Duodenal mucosa (tissue), 2 donors: Measurements from ENCODE around the gene GCH1.
"Not testable (repeated sequence)": the region's sequence is repeated elsewhere in the genome, so short reads cannot be mapped to it uniquely, and the experiment has no call there.

ENCODE experiments used
- H3K27ac ChIP-seq: one replicate; pipeline ENCODE4 v1.7.0; 2013; ENCODE audit warnings: low read depth, low read length
- H3K27me3 ChIP-seq, 2 donors: one replicate each; pipeline ENCODE4 v1.7.0; 2013; ENCODE audit warnings: low read length in 2 of 2, control low read depth in 1 of 2; ENCODE audit not compliant: insufficient read depth in 2 of 2, control insufficient read depth in 1 of 2
- H3K36me3 ChIP-seq, 2 donors: one replicate each; pipeline ENCODE4 v1.7.0; 2013; ENCODE audit warnings: low read length in 2 of 2, control low read depth in 1 of 2; ENCODE audit not compliant: insufficient read depth in 2 of 2, control insufficient read depth in 1 of 2
- H3K4me1 ChIP-seq, 2 donors: one replicate each; pipeline ENCODE4 v1.7.0; 2013; ENCODE audit warnings: low read length in 2 of 2, control low read depth in 1 of 2; ENCODE audit not compliant: insufficient read depth in 2 of 2, control insufficient read depth in 1 of 2
- H3K4me3 ChIP-seq, 2 donors: one replicate each; pipeline ENCODE4 v1.7.0; 2013; ENCODE audit warnings: low read length in 2 of 2, low read depth in 1 of 2
- H3K9ac ChIP-seq, 2 donors: one replicate each; pipeline ENCODE4 v1.7.0; 2013; ENCODE audit warnings: low read length in 2 of 2, low read depth in 1 of 2
- H3K9me3 ChIP-seq, 2 donors: one replicate each; pipeline ENCODE4 v1.7.0; 2013; ENCODE audit warnings: low read length in 2 of 2, control low read depth in 1 of 2; ENCODE audit not compliant: control insufficient read depth in 1 of 2

Gene GCH1

GRCh38 chr14:54804538-54805041 is 98.0 kb downstream of the GCH1 start:
- Histone ChIP-seq H3K4me1 (peaks cover 3 to 7% of the 10 kb centered on the region in 2 donors), H3K27me3 (no peaks in the 10 kb centered on the region), H3K4me3 (no peak overlapping the region)

GRCh38 chr14:54803926-54804537 is 98.6 kb downstream of the GCH1 start:
- Histone ChIP-seq H3K36me3 (no peaks in the 10 kb centered on the region), H3K27ac (no peak overlapping the region), H3K27me3 (no peaks in the 10 kb centered on the region), H3K9ac (no peak overlapping the region), H3K4me1 (peaks cover 3 to 7% of the 10 kb centered on the region in 2 donors), H3K4me3 (no peak overlapping the region), H3K9me3 (no peaks in the 10 kb centered on the region)

More at GRCh38 chr14:54804538-54805041, 98.0 kb downstream of the GCH1 start:
- Histone ChIP-seq H3K9me3 (no peaks in the 10 kb centered on the region), H3K27ac (no peak overlapping the region), H3K9ac (no peak overlapping the region), H3K36me3 (no peaks in the 10 kb centered on the region)

GRCh38 chr14:54803396-54803795 is 99.2 kb downstream of the GCH1 start:
- H3K4me1 ChIP-seq: peaks cover 3 to 7% of the 10 kb centered on the region in 2 donors
- no peak overlapping the region for H3K9ac ChIP-seq
- H3K9me3 ChIP-seq: no peaks in the 10 kb centered on the region
- H3K27me3 ChIP-seq: no peaks in the 10 kb centered on the region
- no peak overlapping the region for H3K4me3 ChIP-seq
- H3K36me3 ChIP-seq: no peaks in the 10 kb centered on the region
- H3K27ac ChIP-seq: no peak overlapping the region

GRCh38 chr14:54801482-54801881 is 101.1 kb downstream of the GCH1 start:
- not testable (repeated sequence) for H3K27me3 ChIP-seq, H3K27ac ChIP-seq, H3K9me3 ChIP-seq, H3K36me3 ChIP-seq, H3K4me3 ChIP-seq, H3K4me1 ChIP-seq, H3K9ac ChIP-seq

GRCh38 chr14:54798465-54799124 is 104.0 kb downstream of the GCH1 start:
- Histone ChIP-seq H3K9me3 (peaks cover 3 to 8% of the 10 kb centered on the region in 2 donors), H3K4me3 (no peak overlapping the region), H3K27ac (no peak overlapping the region), H3K27me3 (no peaks in the 10 kb centered on the region), H3K9ac (no peak overlapping the region), H3K36me3 (no peaks in the 10 kb centered on the region), H3K4me1 (no peaks in the 10 kb centered on the region)

DNA sequence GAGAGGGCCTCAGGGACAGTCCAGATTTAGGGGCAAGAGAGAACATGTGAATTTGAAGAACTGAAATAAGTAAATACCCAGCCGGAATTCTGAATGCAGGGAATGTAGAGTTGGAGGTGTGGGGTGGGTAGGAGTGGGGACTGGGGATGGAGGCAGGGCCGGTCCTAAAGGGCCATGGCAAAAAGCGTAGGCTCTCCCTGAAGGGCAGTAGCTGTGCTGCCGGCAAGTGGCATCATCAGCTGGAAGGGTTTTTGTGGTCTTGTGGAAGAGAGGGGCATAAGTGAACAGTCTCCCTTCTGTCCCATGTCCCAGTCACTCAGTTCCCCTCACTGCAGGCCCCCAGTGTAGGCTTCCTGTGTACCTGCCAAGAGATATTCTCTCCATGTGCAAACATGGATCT is 104.6 kb downstream of the GCH1 start:
- no peak overlapping the region for H3K9ac ChIP-seq
- no peaks in the 10 kb centered on the region for H3K4me1 ChIP-seq
- H3K36me3 ChIP-seq: no peaks in the 10 kb centered on the region
- no peak overlapping the region for H3K27ac ChIP-seq
- peaks cover 3 to 8% of the 10 kb centered on the region in 2 donors for H3K9me3 ChIP-seq
- no peak overlapping the region for H3K4me3 ChIP-seq
- no peaks in the 10 kb centered on the region for H3K27me3 ChIP-seq

DNA sequence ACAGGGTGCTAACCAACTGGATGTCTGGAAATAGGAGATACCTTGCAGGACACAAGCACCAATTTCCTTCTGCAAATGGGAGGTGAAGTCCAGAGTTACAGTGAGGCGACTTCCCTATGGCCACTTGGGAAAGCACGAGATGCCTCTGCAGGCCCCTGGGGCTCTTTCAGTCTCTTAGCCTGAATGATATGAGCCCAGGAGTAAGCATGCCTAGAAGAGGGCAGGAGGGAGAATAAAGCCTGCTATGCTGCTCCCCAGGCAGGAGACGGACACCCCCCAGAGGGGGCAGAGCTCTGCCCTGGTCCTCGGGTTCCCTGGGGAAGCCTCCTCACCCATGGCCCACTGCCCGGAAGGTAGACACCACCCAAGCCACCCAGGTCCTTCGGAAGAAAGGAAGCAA is 105.1 kb downstream of the GCH1 start:
- no peaks in the 10 kb centered on the region for H3K27me3 ChIP-seq
- no peaks in the 10 kb centered on the region for H3K4me1 ChIP-seq
- no peaks in the 10 kb centered on the region for H3K36me3 ChIP-seq
- no peak overlapping the region for H3K27ac ChIP-seq
- H3K4me3 ChIP-seq: no peak overlapping the region
- H3K9ac ChIP-seq: no peak overlapping the region
- peaks cover 3 to 8% of the 10 kb centered on the region in 2 donors for H3K9me3 ChIP-seq

DNA sequence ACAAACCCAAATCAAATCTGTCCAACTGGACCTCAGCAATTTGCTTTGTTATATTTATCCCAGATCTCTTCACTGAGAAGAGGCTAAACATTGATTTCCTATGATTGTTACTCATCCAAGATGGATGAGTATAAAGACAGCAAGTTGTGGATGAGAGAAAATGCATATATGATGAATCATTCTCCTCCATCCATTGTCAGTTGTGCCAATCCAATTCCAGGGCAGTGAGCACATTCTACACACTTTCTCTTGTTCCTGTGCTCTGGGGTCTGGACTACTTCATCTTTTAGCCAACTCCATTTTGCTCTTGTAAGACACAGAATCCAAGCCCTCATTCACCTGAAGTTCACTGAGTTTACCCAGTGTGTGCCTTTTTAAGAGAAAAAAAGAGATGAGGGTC is 105.7 kb downstream of the GCH1 start:
- Histone ChIP-seq H3K4me1 (no peaks in the 10 kb centered on the region), H3K27ac (no peak overlapping the region), H3K9me3 (peaks cover 3 to 8% of the 10 kb centered on the region in 2 donors), H3K4me3 (no peak overlapping the region), H3K27me3 (no peaks in the 10 kb centered on the region), H3K9ac (no peak overlapping the region), H3K36me3 (no peaks in the 10 kb centered on the region)

DNA sequence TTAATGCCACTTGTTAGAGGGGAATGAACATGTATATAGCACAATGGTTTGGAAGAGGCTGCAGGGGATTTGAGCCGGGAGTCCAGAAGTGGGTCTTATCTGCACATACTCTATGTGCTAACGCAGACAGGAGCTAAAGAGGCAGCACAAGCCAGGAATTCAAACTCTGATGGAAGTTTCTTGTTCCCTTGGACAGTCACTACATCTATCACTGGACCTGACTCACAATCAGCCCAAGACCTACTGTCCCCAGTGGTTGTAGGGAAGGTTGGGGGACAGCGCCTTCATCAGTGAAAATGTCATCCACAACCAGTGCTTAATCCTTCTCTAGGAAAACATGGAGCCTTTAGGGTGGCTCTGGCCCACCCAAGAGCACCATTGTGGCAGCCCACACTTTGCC is 107.8 kb downstream of the GCH1 start:
- Histone ChIP-seq H3K9me3 (peaks cover 3 to 8% of the 10 kb centered on the region in 2 donors), H3K4me3 (no peak overlapping the region), H3K9ac (no peak overlapping the region), H3K27me3 (no peaks in the 10 kb centered on the region), H3K36me3 (no peaks in the 10 kb centered on the region), H3K4me1 (no peaks in the 10 kb centered on the region), H3K27ac (no peak overlapping the region)

DNA sequence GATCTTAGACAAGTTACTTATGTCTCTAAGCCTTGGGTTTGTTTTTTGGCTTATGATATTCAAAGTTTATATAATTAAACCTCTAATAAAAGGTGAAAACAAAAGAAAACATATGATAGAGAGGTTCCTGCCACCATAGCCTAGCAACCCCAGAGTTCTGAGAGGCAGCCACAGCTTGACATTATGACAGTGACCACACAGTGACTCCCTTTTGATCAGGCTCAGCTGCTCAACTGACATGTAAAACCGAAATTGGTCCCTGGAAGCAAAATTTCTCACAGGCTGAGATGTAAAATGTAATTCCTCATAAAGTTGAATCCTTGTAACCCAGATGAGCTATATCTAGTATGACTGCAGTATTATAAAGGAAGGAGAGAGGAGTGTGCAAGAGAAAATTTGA is 108.5 kb downstream of the GCH1 start:
- peaks cover 3 to 8% of the 10 kb centered on the region in 2 donors for H3K9me3 ChIP-seq
- no peak overlapping the region for H3K9ac ChIP-seq
- no peaks in the 10 kb centered on the region for H3K36me3 ChIP-seq
- H3K4me3 ChIP-seq: no peak overlapping the region
- H3K27ac ChIP-seq: no peak overlapping the region
- no peaks in the 10 kb centered on the region for H3K27me3 ChIP-seq
- H3K4me1 ChIP-seq: no peaks in the 10 kb centered on the region
